Measurements from ENCODE around the gene TMEM171.

DNA sequence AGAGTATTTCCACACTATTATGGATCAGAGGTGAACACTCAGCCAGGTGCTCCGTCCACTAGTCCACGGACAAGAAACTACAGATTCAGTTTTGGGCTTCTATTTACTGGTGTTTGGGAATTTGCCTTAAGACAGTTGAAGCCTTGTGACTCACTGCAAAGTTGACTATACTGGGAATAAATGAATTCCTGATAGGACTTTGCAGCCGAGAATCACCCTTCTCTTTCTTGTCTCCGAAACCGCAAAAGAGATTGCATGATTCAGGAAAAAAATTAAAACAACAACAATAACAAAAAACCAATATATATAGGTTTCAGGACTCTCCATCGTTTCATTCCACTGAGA, 716 bp downstream of the TMEM171 start:
- TF ChIP-seq POLR2A (IDR thresholded peaks at IDR 0.05): no peak
- TF ChIP-seq CTCF (IDR thresholded peaks at IDR 0.05 in 8 of 11, conservative IDR thresholded peaks at IDR 0.05 in 3 of 11): no peak

Data from spleen (tissue), 7 donors.